ENCODE data around the gene CNPPD1.
A peak's percentile ranks its signal among the peaks of the same experiment; 100 is the strongest.

The CNPPD1 gene

GRCh38 chr2:219181531-219181930 is 4.8 kb upstream of the CNPPD1 start:
- no peak for DNase-seq (ENCODE audit: low read depth in 1 of 2, low spot score in 1 of 2)

- DNase-seq (ENCODE audit: low read depth in 1 of 2, low spot score in 1 of 2) = no peak
These were observed 4.2 kb upstream of the CNPPD1 start for GRCh38 chr2:219180961-219181360.

GRCh38 chr2:219179601-219180465 is 3.1 kb upstream of the CNPPD1 start:
- no peak for DNase-seq (ENCODE audit: low read depth in 1 of 2, low spot score in 1 of 2)

GRCh38 chr2:219178377-219179175 is 1.9 kb upstream of the CNPPD1 start:
- DNase-seq (ENCODE audit: low read depth in 1 of 2, low spot score in 1 of 2) = peak in 1 of 2 donors; percentile 27

GRCh38 chr2:219177552-219178376 is 1.0 kb upstream of the CNPPD1 start, which contains the start of gene RETREG2:
TSS of gene RETREG2 (plus strand) at chr2:219178275. CDS start at chr2:219178353, 78 bp downstream.
- DNase-seq (ENCODE audit: low read depth in 1 of 2, low spot score in 1 of 2) = peak; percentile 60 to 71

GRCh38 chr2:219175928-219176817 is 552 bp downstream of the CNPPD1 start:
- DNase-seq (ENCODE audit: low read depth in 1 of 2, low spot score in 1 of 2) = no peak

GRCh38 chr2:219175486-219175885 is 1.2 kb downstream of the CNPPD1 start:
- no peak for DNase-seq (ENCODE audit: low read depth in 1 of 2, low spot score in 1 of 2)

GRCh38 chr2:219174801-219175200 is 1.9 kb downstream of the CNPPD1 start:
- no peak for DNase-seq (ENCODE audit: low read depth in 1 of 2, low spot score in 1 of 2)

GRCh38 chr2:219174146-219174545 is 2.6 kb downstream of the CNPPD1 start:
- no peak for DNase-seq (ENCODE audit: low read depth in 1 of 2, low spot score in 1 of 2)

GRCh38 chr2:219173176-219173575 is 3.5 kb downstream of the CNPPD1 start:
- DNase-seq (ENCODE audit: low read depth in 1 of 2, low spot score in 1 of 2) = no peak

GRCh38 chr2:219172231-219173154 is 4.2 kb downstream of the CNPPD1 start:
- no peak for DNase-seq (ENCODE audit: low read depth in 1 of 2, low spot score in 1 of 2)

- DNase-seq (ENCODE audit: low read depth in 1 of 2, low spot score in 1 of 2) = no peak
These were observed 5.5 kb downstream of the CNPPD1 start for GRCh38 chr2:219171231-219171651.

GRCh38 chr2:219169930-219170654 is 6.6 kb downstream of the CNPPD1 start, which contains the start of gene SLC23A3:
TSS of gene SLC23A3 (minus strand) at chr2:219170029. CDS start at chr2:219169984, 45 bp downstream.
- DNase-seq (ENCODE audit: low read depth in 1 of 2, low spot score in 1 of 2) = no peak

GRCh38 chr2:219168932-219169331 is 7.8 kb downstream of the CNPPD1 start:
- DNase-seq (ENCODE audit: low read depth in 1 of 2, low spot score in 1 of 2) = no peak

GRCh38 chr2:219168526-219168925 is 8.2 kb downstream of the CNPPD1 start:
- no peak for DNase-seq (ENCODE audit: low read depth in 1 of 2, low spot score in 1 of 2)

GRCh38 chr2:219167997-219168396 is 8.7 kb downstream of the CNPPD1 start:
- no peak for DNase-seq (ENCODE audit: low read depth in 1 of 2, low spot score in 1 of 2)

GRCh38 chr2:219165058-219165911 is 11.4 kb downstream of the CNPPD1 start:
- no peak for DNase-seq (ENCODE audit: low read depth in 1 of 2, low spot score in 1 of 2)

All from stimulated activated CD4-positive, alpha-beta T cell treated with anti-CD3 and anti-CD28 coated beads, Interleukin-15, amount 100 ng/mL, for 1 hour (primary cell).